Activated naive CD4-positive, alpha-beta T cell treated with anti-CD3 and anti-CD28 coated beads, Interleukin-2, amount 50 U/mL, for 72 hours (primary cell): ENCODE results near the gene IMPDH2. TPM values are rescaled to one million over a fixed set of nuclear protein-coding genes. Genes with fewer than 3 reads are reported as not detected.

Experiments
- total RNA-seq, 2 donors: library from RNA; stranded (reverse); gene quantifications; one replicate each; pipeline ENCODE4 v1.2.3, GENCODE V29; 2022

Gene IMPDH2
- total RNA-seq, 2 donors from 2014 or later: 538 to 637 TPM

Other genes with a start within 250 kb of the IMPDH2 start
- 10 to 100 TPM; 13.9 to 25.6 TPM for gene PRKAR2A, start 181.5 kb downstream of the IMPDH2 start, total RNA-seq
- 10 to 100 TPM; 18.3 to 20.5 TPM for gene SLC25A20, start 130.5 kb downstream of the IMPDH2 start, total RNA-seq
- gene ARIH2, start 110.6 kb downstream of the IMPDH2 start, total RNA-seq: 100 to 1,000 TPM; 116 to 127 TPM
- gene P4HTM, start 39.2 kb downstream of the IMPDH2 start, total RNA-seq: 10 to 100 TPM; 24.3 to 33.3 TPM
- gene WDR6, start 22.0 kb downstream of the IMPDH2 start, total RNA-seq: 100 to 1,000 TPM; 140 to 173 TPM
- 10 to 100 TPM; 22.9 to 27.1 TPM for gene DALRD3, start 10.8 kb downstream of the IMPDH2 start, total RNA-seq
- 10 to 100 TPM; 60.3 to 80.8 TPM for gene NDUFAF3, start 7.3 kb downstream of the IMPDH2 start, total RNA-seq
- 100 to 1,000 TPM; 126 to 150 TPM for gene QRICH1, start 64.7 kb upstream of the IMPDH2 start, total RNA-seq
- 100 to 1,000 TPM; 268 to 378 TPM for gene QARS1, start 75.4 kb upstream of the IMPDH2 start, total RNA-seq
- gene USP19, start 91.4 kb upstream of the IMPDH2 start, total RNA-seq: 10 to 100 TPM; 40.8 to 46.7 TPM
- gene LAMB2, start 103.7 kb upstream of the IMPDH2 start, total RNA-seq: 1 to 10 TPM in 1 of 2 donors, not detected in 1; 1.4 TPM
- 10 to 100 TPM; 10.2 to 20.3 TPM for gene CCDC71, start 136.9 kb upstream of the IMPDH2 start, total RNA-seq
- gene KLHDC8B, start 142.2 kb upstream of the IMPDH2 start, total RNA-seq: 1 to 10 TPM; 3.1 to 4.9 TPM
- 1 to 10 TPM; 4.3 to 5.4 TPM for gene C3orf62, start 247.8 kb upstream of the IMPDH2 start, total RNA-seq